LNCaP clone FGC (cell line): ENCODE measurements around the gene MYCBPAP.

Source experiments
- DNase-seq: peaks from one replicate; pipeline ENCODE4 v3.0.0-alpha.2; 2011; ENCODE audit warnings: low read depth
- H3K4me3 ChIP-seq: 2 replicates; pipeline ENCODE4 v1.5.1; 2011; ENCODE audit warnings: mild to moderate bottlenecking, low read depth, low read length, control low read depth
- CTCF ChIP-seq: IDR thresholded peaks from 2 replicates; pipeline ENCODE4 v1.5.1; 2012; ENCODE audit warnings: mild to moderate bottlenecking; ENCODE audit not compliant: control insufficient read depth, insufficient read depth; ENCODE audit errors: extremely low read depth

Gene MYCBPAP

DNA sequence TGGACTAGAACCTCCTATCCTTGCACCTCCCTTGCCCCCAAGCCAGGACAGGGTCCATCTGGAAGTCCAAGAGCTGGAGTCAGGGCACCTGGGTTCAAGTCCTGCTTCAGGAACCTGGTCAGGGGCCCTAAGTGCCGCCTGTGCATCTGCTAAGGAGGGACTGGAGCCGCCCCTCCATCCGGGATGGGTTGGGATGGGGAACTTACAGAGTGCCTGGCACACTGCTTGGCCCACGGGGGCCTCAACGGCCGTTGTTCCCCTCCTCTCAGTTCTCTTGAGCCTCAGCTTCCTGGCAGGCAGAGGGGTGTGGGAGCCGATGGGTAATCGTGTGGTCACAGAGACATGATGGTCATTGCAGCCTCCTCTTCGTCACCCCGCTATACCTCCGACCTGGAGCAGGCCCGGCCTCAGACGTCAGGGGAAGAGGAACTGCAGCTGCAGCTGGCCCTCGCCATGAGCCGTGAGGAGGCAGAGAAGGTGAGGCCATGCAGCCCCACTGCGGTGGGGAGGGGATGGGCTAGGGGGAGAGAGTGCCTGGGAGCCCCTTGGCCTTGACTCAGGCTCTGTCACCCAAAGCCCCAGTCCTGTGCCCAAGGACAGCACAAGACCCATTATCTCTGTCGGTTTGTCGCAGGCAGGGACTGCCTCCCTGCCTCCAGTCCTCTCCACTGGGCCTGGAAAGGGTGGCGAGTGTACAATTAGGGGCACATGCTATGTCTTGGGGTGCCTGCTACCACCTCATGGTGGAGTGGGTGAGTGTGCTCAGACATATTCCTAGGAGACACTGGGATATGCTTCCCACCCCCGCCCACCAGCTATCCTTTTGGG is 29.7 kb downstream of the MYCBPAP start:
- no peak for TF ChIP-seq CTCF
- no peak for DNase-seq

DNA sequence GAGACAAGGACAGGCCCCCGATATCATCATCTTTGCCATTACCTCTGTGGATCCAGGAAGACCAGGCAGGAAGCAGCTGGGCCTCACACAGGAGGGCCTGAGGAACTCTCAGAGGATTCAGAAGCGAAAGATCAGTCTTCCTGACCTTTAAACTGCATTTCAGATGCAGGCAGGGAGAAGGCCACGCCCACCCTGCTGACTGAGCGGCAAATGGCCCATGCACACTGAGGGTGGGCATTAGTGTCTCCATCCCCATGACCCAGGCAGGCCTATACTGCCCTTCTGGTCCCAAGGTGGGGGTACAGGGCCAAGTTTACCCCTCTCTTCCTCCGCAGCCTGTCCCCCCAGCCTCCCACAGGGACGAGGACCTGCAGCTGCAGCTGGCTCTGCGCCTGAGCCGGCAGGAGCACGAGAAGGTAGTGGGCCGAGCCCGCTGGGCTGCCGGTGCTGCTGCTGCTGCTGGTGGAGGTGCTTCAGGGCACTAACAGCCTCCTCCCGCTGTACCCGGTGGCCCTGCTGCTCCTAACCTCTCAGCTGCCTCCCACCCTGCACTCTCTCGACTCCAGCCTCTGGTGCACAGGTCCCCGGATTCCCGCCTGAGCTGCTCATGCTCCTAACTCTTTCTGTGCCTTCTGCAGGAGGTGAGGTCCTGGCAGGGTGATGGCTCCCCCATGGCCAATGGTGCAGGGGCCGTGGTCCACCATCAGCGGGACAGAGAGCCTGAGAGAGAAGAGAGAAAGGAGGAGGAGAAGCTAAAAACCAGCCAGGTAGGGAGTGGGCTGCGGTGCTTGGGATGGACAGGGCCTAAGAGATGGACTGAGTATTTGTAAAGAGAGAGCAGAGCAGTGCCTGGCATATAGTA is 30.5 kb downstream of the MYCBPAP start:
- no peak for DNase-seq
- TF ChIP-seq CTCF = no peak
- no peak overlapping the region for H3K4me3 ChIP-seq

More for the DNA sequence above, 29.7 kb downstream of the MYCBPAP start:
- H3K4me3 ChIP-seq = no peak overlapping the region

DNA sequence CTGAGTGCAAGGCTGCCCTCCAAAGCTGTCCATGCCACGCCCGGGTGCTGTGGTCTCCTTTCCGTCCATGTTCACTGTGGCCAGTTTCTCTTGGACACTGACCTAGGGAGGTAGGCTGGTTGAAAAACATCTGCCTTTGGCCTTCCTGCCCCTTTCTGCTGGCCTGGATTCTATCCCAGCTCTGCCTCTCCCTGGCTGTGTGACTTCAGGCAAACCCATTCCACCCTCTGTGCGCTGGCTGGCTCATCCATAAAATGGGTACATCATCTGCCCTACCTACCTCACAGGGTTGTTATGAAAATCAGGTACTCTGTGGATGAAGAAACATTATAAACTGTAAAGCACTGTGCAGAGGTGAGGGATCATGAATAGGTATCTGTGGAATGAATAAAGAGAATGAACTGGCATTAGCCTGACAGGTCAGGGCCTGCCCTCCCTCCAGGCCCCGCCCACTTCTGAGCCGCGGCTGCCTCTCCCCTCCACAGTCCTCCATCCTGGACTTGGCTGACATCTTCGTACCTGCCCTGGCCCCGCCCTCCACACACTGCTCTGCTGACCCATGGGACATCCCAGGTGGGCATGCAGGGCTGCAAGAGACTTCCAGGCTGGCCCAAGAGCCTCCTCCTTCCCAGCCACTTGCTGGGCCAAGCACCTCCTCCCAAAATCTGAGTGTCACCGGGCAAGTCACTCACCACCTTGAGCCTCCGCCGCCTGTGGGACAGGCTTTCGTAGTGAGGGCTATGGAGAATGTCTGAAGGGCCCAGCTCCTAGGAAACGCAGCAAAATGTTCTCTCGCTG is 31.7 kb downstream of the MYCBPAP start:
- TF ChIP-seq CTCF = no peak
- H3K4me3 ChIP-seq = no peak overlapping the region

DNA sequence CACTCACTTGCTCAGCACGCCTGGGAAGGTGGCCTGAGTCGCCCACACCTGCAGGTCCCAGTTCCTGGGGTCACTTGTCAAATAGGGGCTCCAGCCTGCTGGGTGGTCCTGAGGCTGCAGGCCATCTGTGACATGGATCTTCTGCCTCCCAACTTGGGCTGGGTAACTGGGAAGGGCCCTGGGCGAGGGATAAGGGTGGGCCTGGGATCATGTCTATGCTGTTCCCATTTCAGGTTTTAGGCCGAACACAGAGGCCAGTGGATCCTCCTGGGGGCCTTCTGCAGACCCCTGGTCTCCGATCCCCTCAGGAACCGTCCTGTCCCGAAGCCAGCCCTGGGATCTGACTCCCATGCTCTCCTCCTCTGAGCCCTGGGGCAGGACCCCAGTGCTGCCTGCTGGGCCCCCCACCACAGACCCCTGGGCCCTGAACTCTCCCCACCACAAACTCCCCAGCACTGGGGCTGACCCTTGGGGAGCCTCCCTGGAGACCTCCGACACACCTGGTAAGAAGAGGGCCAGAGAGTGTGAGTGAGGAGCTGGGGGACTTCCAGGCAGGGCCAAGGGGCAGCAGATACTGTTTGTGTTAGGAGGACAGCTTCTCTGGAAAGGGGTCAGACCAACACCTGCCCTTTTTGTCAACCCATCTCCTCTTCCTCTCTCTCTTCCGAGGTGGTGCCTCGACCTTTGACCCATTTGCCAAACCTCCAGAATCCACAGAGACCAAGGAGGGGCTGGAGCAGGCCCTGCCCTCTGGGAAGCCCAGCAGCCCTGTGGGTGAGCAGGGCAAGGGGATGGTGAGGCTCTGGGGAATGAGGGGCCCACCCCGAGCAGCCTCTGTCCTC is 32.5 kb downstream of the MYCBPAP start:
- TF ChIP-seq CTCF = no peak
- H3K4me3 ChIP-seq = no peak overlapping the region
- DNase-seq = no peak

More for the DNA sequence above, 31.7 kb downstream of the MYCBPAP start:
- DNase-seq = no peak

- DNase-seq = no peak
- no peak for TF ChIP-seq CTCF
- H3K4me3 ChIP-seq = peak overlapping the region; percentile 57
Observed at GRCh38 chr17:50541402-50541715, 33.1 kb downstream of the MYCBPAP start.
